GM19043 (cell line): ENCODE data around the gene FOXP1.
A peak's percentile ranks its signal among the peaks of the same experiment; 100 is the strongest.
"Not testable (repeated sequence)": the region's sequence is repeated elsewhere in the genome, so short reads cannot be mapped to it uniquely, and the experiment has no call there.

Experiments
- ATAC-seq: cut with Tn5 transposase; IDR thresholded peaks from one replicate; pipeline ENCODE4 v1.9.1; 2021; ENCODE audit warnings: low read depth; ENCODE audit not compliant: unreplicated experiment

FOXP1 gene

GRCh38 chr3:71536376-71536965 lies 47.1 kb downstream of the FOXP1 start:
- no peak for ATAC-seq

- no peak for ATAC-seq
Measured at GRCh38 chr3:71533588-71533987, 49.9 kb downstream of the FOXP1 start.

- ATAC-seq = no peak
Measured at GRCh38 chr3:71532639-71533395, 50.7 kb downstream of the FOXP1 start.

- no peak for ATAC-seq
Measured at GRCh38 chr3:71530903-71531530, 52.5 kb downstream of the FOXP1 start.

- peak; percentile 86 for ATAC-seq
Measured at GRCh38 chr3:71528816-71529215, 54.7 kb downstream of the FOXP1 start.

- not testable (repeated sequence) for ATAC-seq
Measured at GRCh38 chr3:71526448-71526847, 57.1 kb downstream of the FOXP1 start.

- ATAC-seq = no peak
Measured at GRCh38 chr3:71525391-71525790, 58.1 kb downstream of the FOXP1 start.

- ATAC-seq = no peak
Measured at GRCh38 chr3:71524672-71525071, 58.9 kb downstream of the FOXP1 start.

GRCh38 chr3:71523628-71524027 lies 59.9 kb downstream of the FOXP1 start:
- ATAC-seq = no peak

GRCh38 chr3:71521940-71522876 lies 61.3 kb downstream of the FOXP1 start:
- no peak for ATAC-seq

- ATAC-seq = no peak
Measured at GRCh38 chr3:71521021-71521352, 62.5 kb downstream of the FOXP1 start.

- no peak for ATAC-seq
Measured at GRCh38 chr3:71520161-71521020, 63.1 kb downstream of the FOXP1 start.

GRCh38 chr3:71518089-71518488 lies 65.4 kb downstream of the FOXP1 start:
- ATAC-seq = no peak

- no peak for ATAC-seq
Measured at GRCh38 chr3:71517271-71517791, 66.2 kb downstream of the FOXP1 start.

GRCh38 chr3:71515636-71516365 lies 67.7 kb downstream of the FOXP1 start:
- ATAC-seq = no peak

- no peak for ATAC-seq
Measured at GRCh38 chr3:71514621-71515020, 68.9 kb downstream of the FOXP1 start.

- no peak for ATAC-seq
Measured at GRCh38 chr3:71513515-71513914, 70.0 kb downstream of the FOXP1 start.

- no peak for ATAC-seq
Measured at GRCh38 chr3:71513081-71513480, 70.4 kb downstream of the FOXP1 start.

- ATAC-seq = no peak
Measured at GRCh38 chr3:71512544-71512943, 71.0 kb downstream of the FOXP1 start.
